Activated CD4-positive, alpha-beta T cell treated with anti-CD3 and anti-CD28 coated beads, Interleukin-2, amount 50 U/mL, for 24 hours (primary cell): ENCODE data around the gene CDK3.
"Not testable (repeated sequence)": the region's sequence is repeated elsewhere in the genome, so short reads cannot be mapped to it uniquely, and the experiment has no call there.

Source experiments
- DNase-seq, 2 donors: peaks; one replicate each; pipeline ENCODE4 v3.0.0-alpha.2; 2020; ENCODE audit warnings: low read depth in 1 of 2, low spot score in 1 of 2

Gene CDK3

DNA sequence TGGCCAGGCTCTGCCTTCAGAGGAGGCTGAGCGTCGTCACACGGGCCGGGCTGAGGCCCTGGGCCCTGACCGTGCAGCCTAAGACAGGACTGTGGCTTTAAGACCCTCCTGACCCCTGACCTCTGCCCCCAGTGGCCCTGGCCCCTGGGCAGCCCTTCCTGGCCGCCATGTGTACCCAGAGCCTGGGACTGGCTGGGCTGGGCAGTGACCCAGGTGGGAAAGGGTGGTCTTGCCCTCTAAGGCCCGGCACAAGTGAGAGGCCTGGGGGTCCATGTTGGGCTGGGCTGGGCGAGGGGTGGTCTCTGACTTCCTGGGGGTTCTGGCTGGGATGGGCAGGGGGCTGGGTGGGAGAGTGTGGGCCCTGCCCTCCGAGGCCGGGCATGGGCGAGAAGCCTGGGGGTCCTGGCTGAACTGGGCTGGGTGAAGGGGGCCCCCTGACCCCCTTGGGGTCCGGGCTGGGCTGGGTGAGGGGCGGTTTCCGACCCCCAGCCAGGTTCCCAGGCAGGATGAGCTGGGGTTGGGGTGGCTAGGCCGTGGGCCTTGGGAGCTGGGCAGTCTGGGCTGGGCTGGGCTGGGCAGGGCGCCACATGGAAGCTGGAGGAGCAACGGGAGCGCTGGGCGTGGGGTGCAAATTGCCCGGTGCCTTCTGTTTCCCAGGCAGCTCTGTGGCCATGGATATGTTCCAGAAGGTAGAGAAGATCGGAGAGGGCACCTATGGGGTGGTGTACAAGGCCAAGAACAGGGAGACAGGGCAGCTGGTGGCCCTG is at the start of gene CDK3:
TSS of gene CDK3 (plus strand) at position 101 of the 767 bp plus-strand sequence. CDS start at position 672, 571 bp downstream.
- DNase-seq: no peak

GRCh38 chr17:75950855-75951554 is 49.6 kb upstream of the CDK3 start:
- no peak for DNase-seq

DNA sequence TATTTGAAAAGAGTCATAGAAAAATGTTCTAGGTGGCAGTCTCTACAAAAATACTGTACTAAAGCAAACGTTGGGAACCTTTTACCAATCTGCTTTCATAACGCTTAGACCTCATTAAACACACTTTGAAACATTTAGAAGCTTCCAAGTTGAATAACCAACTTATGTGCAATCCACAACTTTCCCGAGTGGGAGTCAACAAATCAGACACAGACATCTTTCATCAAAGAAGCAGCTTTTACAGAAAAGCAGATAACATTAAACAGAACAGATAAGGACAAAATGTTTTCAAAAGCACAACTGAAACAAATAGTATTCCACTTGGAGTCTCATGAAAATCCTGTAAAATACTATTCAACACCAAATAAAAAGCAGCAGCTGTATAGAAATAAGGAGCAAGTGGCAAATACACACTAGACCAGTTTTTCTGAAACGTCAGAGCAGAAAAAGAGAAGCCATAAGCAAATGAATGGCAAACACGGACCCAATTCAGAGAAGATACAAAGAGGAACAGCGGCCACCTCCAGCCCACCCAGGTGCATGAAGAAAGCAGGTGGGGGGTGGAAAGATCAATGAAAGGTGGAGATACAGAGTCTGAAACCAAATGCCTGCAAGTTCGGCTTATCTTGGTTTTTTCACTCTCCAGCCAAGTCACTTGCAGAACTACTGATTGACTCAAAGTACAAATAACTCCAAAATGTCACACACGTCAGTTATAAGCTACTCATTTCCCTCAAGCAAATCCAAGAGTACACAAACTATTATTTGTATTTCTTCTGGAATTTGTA is 41.4 kb upstream of the CDK3 start:
- no peak for DNase-seq

DNA sequence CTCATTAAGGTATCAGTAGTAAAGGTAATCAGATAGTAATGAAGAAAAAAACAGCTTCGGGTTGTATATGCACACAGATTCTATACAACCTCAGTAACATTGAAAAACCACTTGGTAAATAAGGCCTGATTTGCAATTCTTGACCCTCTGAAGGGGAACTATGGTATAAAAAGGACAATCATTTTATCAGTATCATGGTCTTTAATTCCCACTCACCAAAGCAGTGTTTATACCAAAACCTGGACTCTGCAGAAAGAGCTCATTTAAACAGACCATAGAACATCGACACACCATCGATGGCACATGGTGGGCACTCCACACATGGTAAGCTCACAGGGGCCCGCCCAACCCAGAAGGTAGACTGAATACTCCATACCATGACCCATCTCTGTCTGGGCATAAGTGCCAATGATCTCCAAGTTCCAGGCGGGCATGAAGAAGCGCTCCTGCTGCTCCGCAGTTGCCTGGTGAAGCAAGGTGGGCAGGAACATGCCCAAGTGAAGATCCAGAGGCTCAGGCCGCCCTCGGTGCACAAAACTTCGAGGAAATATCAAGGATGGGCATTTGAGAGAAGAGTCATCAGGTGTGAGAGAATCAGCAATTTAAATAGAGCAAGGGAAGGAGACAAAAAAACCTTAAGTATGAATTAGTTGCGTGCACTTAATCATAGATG is 40.7 kb upstream of the CDK3 start:
- DNase-seq: no peak

- DNase-seq: no peak
These were observed 35.2 kb upstream of the CDK3 start for GRCh38 chr17:75965468-75965867.

GRCh38 chr17:75969044-75969443 is 31.6 kb upstream of the CDK3 start:
- DNase-seq: not testable (repeated sequence)

DNA sequence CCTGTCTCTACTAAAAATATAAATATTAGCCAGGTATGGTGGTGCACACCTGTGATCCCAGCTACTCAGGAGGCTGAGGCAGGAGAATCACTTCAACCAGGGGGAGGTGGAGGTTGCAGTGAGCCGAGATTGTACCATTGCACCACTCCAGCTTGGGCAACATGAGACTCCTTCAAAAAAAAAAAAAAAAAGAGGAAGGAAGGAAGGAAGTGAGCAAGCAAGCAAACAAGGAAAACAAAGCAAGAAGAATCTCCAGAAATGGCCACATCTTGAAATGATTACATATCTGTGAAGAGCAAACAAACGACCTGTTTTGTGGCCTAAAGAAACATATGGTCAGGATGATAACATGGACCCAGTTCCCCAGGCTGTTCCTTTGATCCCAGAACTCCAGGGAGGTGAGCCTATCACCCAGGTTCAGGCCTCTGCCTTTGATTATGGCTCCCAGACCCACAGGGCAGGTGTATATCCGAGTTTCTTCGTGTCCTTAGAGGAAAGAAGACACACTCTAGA is 30.6 kb upstream of the CDK3 start:
- no peak for DNase-seq

- no peak for DNase-seq
These were observed 30.0 kb upstream of the CDK3 start for GRCh38 chr17:75970626-75971025.

GRCh38 chr17:75975187-75975586 is 25.5 kb upstream of the CDK3 start:
- DNase-seq: not testable (repeated sequence)

DNA sequence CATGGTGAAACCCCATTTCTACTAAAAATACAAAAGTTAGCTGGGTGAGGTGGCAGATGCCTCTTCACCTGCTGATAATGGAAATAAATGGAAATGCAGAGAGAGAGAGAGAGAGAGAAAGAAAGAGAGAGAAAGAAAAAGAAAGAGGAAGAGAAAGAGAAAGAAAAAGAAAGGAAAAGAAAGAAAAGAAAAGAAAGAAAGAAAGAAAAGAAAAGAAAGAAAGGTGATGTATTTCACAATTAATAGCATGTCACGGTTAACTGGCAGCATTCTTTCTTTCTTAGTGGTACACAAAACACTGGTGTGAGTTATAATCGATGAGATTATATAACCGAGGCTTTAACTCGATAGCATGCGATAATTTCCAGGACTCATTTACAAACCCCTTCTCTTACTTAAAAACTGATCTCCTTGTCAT is 24.9 kb upstream of the CDK3 start:
- no peak for DNase-seq

GRCh38 chr17:75976175-75976848 is 24.3 kb upstream of the CDK3 start:
- no peak for DNase-seq

- peak; percentile 87 to 95 for DNase-seq
These were observed 21.5 kb upstream of the CDK3 start, which contains the start of the genes ACOX1 and TEN1 for GRCh38 chr17:75978938-75979704. Gene ACOX1 (minus strand): TSS chr17:75979166. CDS start chr17:75979073, 93 bp downstream. Gene TEN1 (plus strand): TSS chr17:75979240. CDS start chr17:75986193, 6,953 bp downstream.

- DNase-seq: no peak
These were observed 20.9 kb upstream of the CDK3 start for GRCh38 chr17:75979705-75980187.

GRCh38 chr17:75980188-75981018 is 20.3 kb upstream of the CDK3 start:
- DNase-seq: no peak

DNA sequence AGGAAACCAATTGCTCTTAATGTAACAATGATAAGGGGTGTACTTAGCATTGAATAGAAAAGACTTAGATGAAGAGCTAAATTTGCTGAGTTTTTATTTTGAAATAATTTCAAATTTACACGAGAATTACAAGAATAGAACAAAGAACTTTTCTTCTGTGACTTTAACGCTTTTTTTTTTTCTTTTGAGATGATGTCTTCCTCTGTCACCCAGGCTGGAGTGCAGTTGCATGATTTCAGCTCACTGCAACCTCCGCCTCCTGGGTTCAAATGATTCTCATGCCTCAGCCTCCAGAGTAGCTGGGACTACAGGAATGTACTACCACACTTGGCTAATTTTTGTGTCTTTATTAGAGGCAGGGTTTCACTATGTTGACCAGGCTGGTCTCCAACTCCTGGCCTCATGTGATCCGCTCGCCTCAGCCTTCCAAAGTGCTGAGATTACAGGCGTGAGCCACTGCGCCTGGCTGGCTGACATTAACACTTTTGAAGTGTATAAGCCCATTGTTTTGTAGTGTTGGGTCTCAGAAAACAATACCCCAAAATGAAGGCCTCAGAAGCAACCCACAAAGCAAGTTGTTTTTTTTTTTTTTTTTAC is 19.5 kb upstream of the CDK3 start:
- DNase-seq: no peak

DNA sequence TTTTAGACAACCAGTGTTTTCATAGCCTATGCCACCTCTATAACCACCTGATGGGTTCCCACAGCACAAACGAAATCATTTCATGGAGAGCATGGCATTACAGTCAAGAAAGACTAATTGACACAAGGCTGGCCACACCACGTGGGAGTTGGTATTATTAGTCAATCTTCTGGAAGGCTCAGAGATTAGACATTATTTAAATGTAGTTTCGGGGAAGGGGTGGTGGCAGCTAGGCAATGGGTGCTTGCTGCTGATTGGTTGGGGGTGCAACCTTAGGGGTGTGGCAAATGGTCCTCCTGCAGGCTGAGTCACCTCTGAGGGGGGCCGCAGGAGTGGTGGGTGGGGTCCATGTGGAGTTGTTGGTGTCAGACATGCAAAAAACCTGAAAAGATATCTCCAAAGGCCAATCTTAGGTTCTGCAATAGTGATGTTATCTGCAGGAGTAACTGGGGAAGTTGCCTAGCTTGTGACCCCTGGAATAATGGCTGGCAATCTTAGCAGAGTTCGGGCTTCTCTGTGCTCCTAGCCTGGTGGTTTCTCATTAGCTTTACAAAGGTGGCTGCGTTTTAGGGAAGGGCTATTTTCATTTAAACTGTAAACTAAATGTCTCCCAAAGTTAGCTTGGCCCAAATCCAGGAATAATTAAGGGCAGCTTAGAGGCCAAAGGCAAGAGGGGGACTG is 17.0 kb upstream of the CDK3 start:
- no peak for DNase-seq

DNA sequence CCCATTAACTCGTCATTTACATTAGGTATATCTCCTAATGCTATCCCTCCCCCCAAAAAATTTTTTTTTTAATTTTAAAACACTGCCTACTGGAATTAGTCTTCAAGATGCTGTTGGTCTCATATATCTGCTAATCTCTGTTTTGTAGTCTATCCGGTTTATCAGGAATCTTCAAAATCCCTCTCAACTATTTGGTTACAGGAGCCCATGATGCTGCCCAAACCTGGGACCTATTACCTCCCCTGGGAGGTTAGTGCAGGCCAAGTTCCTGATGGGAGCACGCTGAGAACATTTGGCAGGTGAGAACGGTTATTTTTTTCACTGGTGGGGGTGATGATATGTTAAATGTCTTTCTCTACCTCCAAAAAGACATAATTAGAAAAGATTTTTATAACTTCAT is 14.7 kb upstream of the CDK3 start:
- DNase-seq: no peak
